K562 (cell line): ENCODE results near the gene RNF34. TPM values are rescaled to one million over a fixed set of nuclear protein-coding genes. Genes with fewer than 3 reads are reported as not detected.

ENCODE experiments used
- ATF2 ChIP-seq: sonication (generic); formaldehyde crosslinking; IDR thresholded peaks from 2 replicates; pipeline ENCODE4 v1.8.1; 2022; ENCODE audit warnings: missing genetic modification reagents
- CHD1 ChIP-seq: fragments of 200-600 bp; sonication (generic); IDR thresholded peaks from one replicate; pipeline ENCODE4 v1.6.1; 2012; ENCODE audit warnings: mild to moderate bottlenecking, moderate library complexity, low read length, inconsistent platforms
- CREM ChIP-seq: IDR thresholded peaks from 2 replicates; pipeline ENCODE4 v1.6.1; 2014; ENCODE audit warnings: antibody characterized with exemption, low read depth
- E2F3 ChIP-seq: fragments of 250-450 bp; sonication (Bioruptor Pico); IDR thresholded peaks from 2 replicates; pipeline ENCODE4 v1.4.0; 2020; ENCODE audit warnings: mild to moderate bottlenecking
- E2F5 ChIP-seq: sonication (generic); formaldehyde crosslinking; IDR thresholded peaks from 2 replicates; pipeline ENCODE4 v1.8.0; 2022; ENCODE audit warnings: mild to moderate bottlenecking, missing genetic modification reagents
- HMGN3 ChIP-seq: IDR thresholded peaks from 2 replicates; pipeline ENCODE4 v1.6.1; 2011; ENCODE audit warnings: borderline replicate concordance, low read depth, mild to moderate bottlenecking, mixed read lengths, low read length; ENCODE audit not compliant: insufficient read length; ENCODE audit errors: extremely low read depth
- IRF1 ChIP-seq: sonication (generic); formaldehyde crosslinking; IDR thresholded peaks from 2 replicates; pipeline ENCODE4 v1.8.0; 2022; ENCODE audit warnings: missing genetic modification reagents, mild to moderate bottlenecking, borderline replicate concordance
- JUN ChIP-seq, 2 experiments: sonication (generic) in 1 of 2; formaldehyde crosslinking in 1 of 2; IDR thresholded peaks; 2 replicates each; pipeline versions ENCODE4 v1.6.1 to v1.8.0; 2012 to 2022; ENCODE audit warnings: borderline replicate concordance in 2 of 2, mild to moderate bottlenecking in 2 of 2, improper control_type of control experiment in 1 of 2, low read depth in 1 of 2, low read length in 1 of 2, missing genetic modification reagents in 1 of 2
- KAT8 ChIP-seq: fragments of 450-650 bp; IDR thresholded peaks from 2 replicates; pipeline ENCODE4 v1.6.1; 2016; ENCODE audit warnings: low read depth, mild to moderate bottlenecking
- KDM5B ChIP-seq: fragments of 200-600 bp; sonication (generic); IDR thresholded peaks from 2 replicates; pipeline ENCODE4 v1.6.1; 2012; ENCODE audit warnings: low read depth, mild to moderate bottlenecking, moderate library complexity, low read length, control low read depth, inconsistent platforms; ENCODE audit not compliant: insufficient replicate concordance
- MAX ChIP-seq: sonication (generic); formaldehyde crosslinking; IDR thresholded peaks from 2 replicates; pipeline ENCODE4 v1.9.0; 2022; ENCODE audit warnings: mild to moderate bottlenecking, missing genetic modification reagents
- MYNN ChIP-seq, 2 experiments: sonication (generic); formaldehyde crosslinking in 1 of 2; IDR thresholded peaks; 2 replicates each; pipeline versions ENCODE4 v1.5.0 to v1.6.1; 2016 to 2020; ENCODE audit warnings: antibody characterized with exemption in 1 of 2, missing genetic modification reagents in 1 of 2
- NR2C2 ChIP-seq, 2 experiments: fragments of 200-800 bp in 1 of 2; sonication (Bioruptor generic) in 1 of 2; sonication (generic) in 1 of 2; formaldehyde crosslinking in 1 of 2; IDR thresholded peaks; 2 replicates each; pipeline versions ENCODE4 v1.6.1 to v1.8.0; 2016 to 2022; ENCODE audit warnings: mild to moderate bottlenecking in 1 of 2, missing compliant biosample characterization in 1 of 2, missing genetic modification characterization in 1 of 2, missing genetic modification reagents in 1 of 2
- PHF21A ChIP-seq: fragments of 450-650 bp; IDR thresholded peaks from 2 replicates; pipeline ENCODE4 v1.6.1; 2017; ENCODE audit warnings: low read depth, borderline replicate concordance
- POLR2A ChIP-seq: fragments of 450-650 bp; conservative IDR thresholded peaks from 2 replicates; pipeline ENCODE4 v1.6.1; 2016
- RBFOX2 ChIP-seq: fragments of 200-400 bp; formaldehyde crosslinking; IDR thresholded peaks from 2 replicates; pipeline ENCODE4 v1.6.1; 2017; ENCODE audit warnings: low read depth, mild to moderate bottlenecking, low read length, moderate library complexity
- SMAD4 ChIP-seq: fragments of 250-450 bp; sonication (Bioruptor Pico); conservative IDR thresholded peaks from 2 replicates; pipeline ENCODE4 v1.8.0; 2021; ENCODE audit warnings: inconsistent platforms, mild to moderate bottlenecking, moderate library complexity
- YY1 ChIP-seq, 3 experiments: IDR thresholded peaks; 2 replicates each; pipeline ENCODE4 v1.6.1; 2011; ENCODE audit warnings: low read length in 2 of 3, mild to moderate bottlenecking in 2 of 3, moderate library complexity in 2 of 3, borderline replicate concordance in 1 of 3, control low read depth in 1 of 3, low read depth in 1 of 3; ENCODE audit not compliant: insufficient read depth in 3 of 3, insufficient replicate concordance in 2 of 3, control insufficient read depth in 1 of 3, insufficient read length in 1 of 3; ENCODE audit errors: extremely low read depth in 1 of 3
- ZNF639 ChIP-seq, 2 experiments: fragments of 200-800 bp in 1 of 2; sonication (Bioruptor generic) in 1 of 2; sonication (generic) in 1 of 2; formaldehyde crosslinking in 1 of 2; IDR thresholded peaks in 1 of 2; conservative IDR thresholded peaks in 1 of 2; 2 replicates each; pipeline versions ENCODE4 v1.5.0 to v1.6.1; 2016 to 2020; ENCODE audit warnings: missing compliant biosample characterization in 1 of 2, missing genetic modification characterization in 1 of 2, missing genetic modification reagents in 1 of 2
- polyA plus RNA-seq, 8 experiments: library from polyadenylated mRNA; depleted of rRNA in 4 of 8; stranded (reverse) in 5 of 8; unstranded in 3 of 8; fragments of >200 nt; fragmentation: Nextera tagmentation in 2 of 8; fragmentation: Illumina TruSeq in 1 of 8; extraction: Ambion mirVana in 2 of 8; extraction: Trizol in 1 of 8; gene quantifications; 2 replicates each; pipeline versions ENCODE4 v1.2.1 to v1.2.3, GENCODE V29; 2011 to 2014; ENCODE audit warnings: inconsistent platforms in 1 of 8, missing spikeins in 1 of 8
- total RNA-seq, 7 experiments: library from RNA; depleted of rRNA in 6 of 7; stranded (reverse); fragments of >200 nt in 6 of 7; fragmentation: Illumina TruSeq in 2 of 7; extraction: Trizol in 2 of 7; gene quantifications; 2 replicates each; pipeline versions ENCODE4 v1.2.1 to v1.2.3, GENCODE V29; 2011 to 2021; ENCODE audit warnings: low replicate concordance in 1 of 7

The RNF34 gene
- total and polyA plus RNA-seq, 9 of the 15 experiments (the other 6 are each of a cell fraction or from before 2014, with no cell fraction given): 41.7 to 88.9 (median 54.1) TPM

- TF ChIP-seq ATF2 (CRISPR knock-in tag): no peak
- TF ChIP-seq CHD1: peak; percentile 10
- 0 out of 2 replicates have a peak, but pooled peaks have one; percentile 61 for TF ChIP-seq E2F5 (CRISPR knock-in tag)
- no peak for TF ChIP-seq JUN (IDR thresholded peaks at IDR 0.05; ENCODE audit: borderline replicate concordance, low read depth, low read length)
- peak; percentile 59; the same call in 1 of the 2 replicates for TF ChIP-seq JUN (CRISPR knock-in tag; IDR thresholded peaks at IDR 0.05; ENCODE audit: borderline replicate concordance)
- TF ChIP-seq NR2C2 (CRISPR knock-in tag; IDR thresholded peaks at IDR 0.05): 0 out of 2 replicates have a peak, but pooled peaks have one; percentile 25
- peak; percentile 45; the same call in 1 of the 2 replicates for TF ChIP-seq NR2C2 (tag; IDR thresholded peaks at IDR 0.05)
- no peak for TF ChIP-seq MYNN (IDR thresholded peaks at IDR 0.05)
- no peak for TF ChIP-seq MYNN (CRISPR knock-in tag; IDR thresholded peaks at IDR 0.05)
- peak; percentile 83 for TF ChIP-seq RBFOX2
- TF ChIP-seq POLR2A: 0 out of 2 replicates have a peak, but pooled peaks have one; percentile 40
- peak; percentile 75 for TF ChIP-seq HMGN3
- no peak for TF ChIP-seq IRF1 (CRISPR knock-in tag)
- TF ChIP-seq CREM: peak; percentile 12; the same call in 1 of the 2 replicates
- peak; percentile 51 for TF ChIP-seq SMAD4 (CRISPR knock-in tag)
- peak in 2 of 3 experiments; percentile 31 to 46 for TF ChIP-seq YY1 (IDR thresholded peaks at IDR 0.05; ENCODE audit: borderline replicate concordance in 1 of 3, control insufficient read depth in 1 of 3, extremely low read depth in 1 of 3, insufficient read depth in 3 of 3, insufficient read length in 1 of 3, insufficient replicate concordance in 2 of 3, low read depth in 1 of 3, low read length in 2 of 3)
- no peak for TF ChIP-seq PHF21A
- peak; percentile 84 for TF ChIP-seq E2F3
- peak; percentile 42 for TF ChIP-seq KDM5B
- TF ChIP-seq ZNF639 (CRISPR knock-in tag; conservative IDR thresholded peaks at IDR 0.05 in 1 of 2, IDR thresholded peaks at IDR 0.05 in 1 of 2): peak in 1 of 2 experiments; percentile 87; a peak in 2 of 4 replicates
- peak; percentile 59; the same call in 1 of the 2 replicates for TF ChIP-seq MAX (CRISPR knock-in tag)
- no peak for TF ChIP-seq KAT8
Observed at GRCh38 chr12:121466794-121467637, 67.1 kb downstream of the RNF34 start (continued).
